H9 (cell line): ENCODE data around the gene SH3RF3. TPM values are rescaled to one million over a fixed set of nuclear protein-coding genes. Genes with fewer than 3 reads are reported as not detected.

Source experiments
- DNase-seq: peaks from one replicate; pipeline ENCODE4 v3.0.0-alpha.2; 2017
- H2AFZ ChIP-seq: one replicate; pipeline ENCODE4 v1.6.1; 2013; ENCODE audit warnings: mild to moderate bottlenecking, low read length, control low read depth, moderate library complexity
- H2AK5ac ChIP-seq: 2 replicates; pipeline ENCODE4 v1.6.1; 2013; ENCODE audit warnings: low read length, control low read depth, mixed read lengths; ENCODE audit not compliant: insufficient read length
- H2BK120ac ChIP-seq: one replicate; pipeline ENCODE4 v1.6.1; 2013; ENCODE audit warnings: low read depth, mild to moderate bottlenecking, low read length, control low read depth, inconsistent platforms; ENCODE audit not compliant: poor library complexity, severe bottlenecking
- H2BK12ac ChIP-seq: 2 replicates; pipeline ENCODE4 v1.6.1; 2013; ENCODE audit warnings: low read length, control low read depth, mixed read lengths, low read depth; ENCODE audit not compliant: insufficient read length
- H2BK15ac ChIP-seq: 2 replicates; pipeline ENCODE4 v1.6.1; 2013; ENCODE audit warnings: low read depth, low read length, control low read depth
- H2BK20ac ChIP-seq: one replicate; pipeline ENCODE4 v1.6.1; 2013; ENCODE audit warnings: low read depth, mild to moderate bottlenecking, low read length, control low read depth, inconsistent platforms; ENCODE audit not compliant: poor library complexity, severe bottlenecking
- H2BK5ac ChIP-seq: 2 replicates; pipeline ENCODE4 v1.6.1; 2013; ENCODE audit warnings: low read length, control low read depth, mixed read lengths; ENCODE audit not compliant: insufficient read length
- H3K14ac ChIP-seq: 2 replicates; pipeline ENCODE4 v1.6.1; 2013; ENCODE audit warnings: low read length, control low read depth; ENCODE audit not compliant: insufficient read depth
- H3K18ac ChIP-seq: 2 replicates; pipeline ENCODE4 v1.6.1; 2013; ENCODE audit warnings: low read depth, mild to moderate bottlenecking, mixed read lengths, low read length, control low read depth; ENCODE audit not compliant: insufficient read length
- H3K23ac ChIP-seq: 2 replicates; pipeline ENCODE4 v1.6.1; 2013; ENCODE audit warnings: low read length, control low read depth, mixed read lengths, low read depth; ENCODE audit not compliant: insufficient read length
- H3K23me2 ChIP-seq: 2 replicates; pipeline ENCODE4 v1.6.1; 2013; ENCODE audit warnings: low read depth, mild to moderate bottlenecking, mixed read lengths, low read length, control low read depth; ENCODE audit not compliant: insufficient read length, poor library complexity, severe bottlenecking
- H3K27ac ChIP-seq: 2 replicates; pipeline ENCODE4 v1.5.1; 2013; ENCODE audit warnings: low read length, control low read depth, mixed read lengths, low read depth; ENCODE audit not compliant: insufficient read length
- H3K27me3 ChIP-seq: 2 replicates; pipeline ENCODE4 v1.6.1; 2013; ENCODE audit warnings: low read length, control low read depth, inconsistent platforms; ENCODE audit not compliant: insufficient read depth
- H3K4ac ChIP-seq: 2 replicates; pipeline ENCODE4 v1.6.1; 2013; ENCODE audit warnings: low read depth, mild to moderate bottlenecking, control low read depth, inconsistent platforms, low read length, moderate library complexity
- H3K4me1 ChIP-seq: 2 replicates; pipeline ENCODE4 v1.6.1; 2013; ENCODE audit warnings: low read length, control low read depth, inconsistent platforms; ENCODE audit not compliant: insufficient read depth
- H3K4me2 ChIP-seq: 2 replicates; pipeline ENCODE4 v1.6.1; 2013; ENCODE audit warnings: low read length, control low read depth, mixed read lengths; ENCODE audit not compliant: insufficient read length, insufficient read depth
- H3K56ac ChIP-seq: 2 replicates; pipeline ENCODE4 v1.6.1; 2013; ENCODE audit warnings: low read depth, mild to moderate bottlenecking, mixed read lengths, low read length, control low read depth; ENCODE audit not compliant: insufficient read length
- H3K79me1 ChIP-seq: 2 replicates; pipeline ENCODE4 v1.6.1; 2013; ENCODE audit warnings: low read depth, mild to moderate bottlenecking, moderate library complexity, low read length, control low read depth, inconsistent platforms; ENCODE audit not compliant: insufficient read depth, poor library complexity, severe bottlenecking
- H3K79me2 ChIP-seq: 2 replicates; pipeline ENCODE4 v1.6.1; 2013; ENCODE audit warnings: low read length, control low read depth, inconsistent platforms; ENCODE audit not compliant: insufficient read depth
- H3K9ac ChIP-seq: 2 replicates; pipeline ENCODE4 v1.6.1; 2013; ENCODE audit warnings: low read length, control low read depth, mixed read lengths; ENCODE audit not compliant: insufficient read length; ENCODE audit errors: extremely low read depth
- H3K9me3 ChIP-seq: one replicate; pipeline ENCODE4 v1.6.1; 2013; ENCODE audit warnings: low read depth, low read length, inconsistent platforms; ENCODE audit not compliant: control insufficient read depth
- H3T11ph ChIP-seq: one replicate; pipeline ENCODE4 v1.6.1; 2013; ENCODE audit warnings: mild to moderate bottlenecking, low read length, control low read depth, inconsistent platforms
- H4K20me1 ChIP-seq: one replicate; pipeline ENCODE4 v1.6.1; 2013; ENCODE audit not compliant: control insufficient read depth, insufficient read length, insufficient read depth
- H4K5ac ChIP-seq: 2 replicates; pipeline ENCODE4 v1.6.1; 2013; ENCODE audit warnings: low read depth, mild to moderate bottlenecking, mixed read lengths, low read length, control low read depth; ENCODE audit not compliant: insufficient read length
- H4K8ac ChIP-seq: replicated peaks from 2 replicates; pipeline ENCODE4 v1.6.1; 2013; ENCODE audit warnings: low read length, control low read depth, mixed read lengths, low read depth; ENCODE audit not compliant: insufficient read length
- H4K91ac ChIP-seq: 2 replicates; pipeline ENCODE4 v1.6.1; 2013; ENCODE audit warnings: low read depth, mild to moderate bottlenecking, moderate library complexity, mixed read lengths, low read length, control low read depth; ENCODE audit not compliant: insufficient read length
- H3K27ac Mint-ChIP-seq, 3 experiments: 2 replicates in 2 of 3; 3 replicates in 1 of 3; pipeline ENCODE4 v1.8.0; 2020 to 2021; ENCODE audit warnings: mixed read lengths in 3 of 3, mild to moderate bottlenecking in 1 of 3, moderate library complexity in 1 of 3
- H3K27me3 Mint-ChIP-seq: 2 replicates; pipeline ENCODE4 v1.8.0; 2021; ENCODE audit warnings: low read depth, mild to moderate bottlenecking, moderate library complexity, mixed read lengths
- H3K36me3 Mint-ChIP-seq, 3 experiments: 2 replicates in 2 of 3; 3 replicates in 1 of 3; pipeline ENCODE4 v1.8.0; 2020 to 2021; ENCODE audit warnings: low read depth in 3 of 3, mixed read lengths in 3 of 3; ENCODE audit not compliant: insufficient read depth in 1 of 3
- H3K4me1 Mint-ChIP-seq, 2 experiments: 2 replicates each; pipeline ENCODE4 v1.8.0; 2020; ENCODE audit warnings: mixed read lengths in 2 of 2
- H3K4me3 Mint-ChIP-seq, 2 experiments: 2 replicates in 1 of 2; 3 replicates in 1 of 2; pipeline ENCODE4 v1.8.0; 2020 to 2021; ENCODE audit warnings: mild to moderate bottlenecking in 2 of 2, mixed read lengths in 2 of 2, moderate library complexity in 1 of 2
- H3K9me3 Mint-ChIP-seq, 2 experiments: 2 replicates in 1 of 2; 3 replicates in 1 of 2; pipeline ENCODE4 v1.8.0; 2020; ENCODE audit warnings: mild to moderate bottlenecking in 2 of 2, mixed read lengths in 2 of 2, moderate library complexity in 1 of 2
- CTCF ChIP-seq: fragments of 200-600 bp; sonication (generic); conservative IDR thresholded peaks from 3 replicates; pipeline ENCODE4 v1.8.0; 2021; ENCODE audit warnings: antibody characterized with exemption, mild to moderate bottlenecking
- WGBS: extraction: QIAGEN DNeasy Blood & Tissue Kit; methylation state at CpG from one replicate; pipeline ENCODE4 v1.1.7; 2013; ENCODE audit warnings: missing lambda C conversion rate, low lambda C conversion rate, mixed read lengths; ENCODE audit not compliant: insufficient read length; ENCODE audit errors: extremely low coverage; 5-methylcytosine and 5-hydroxymethylcytosine counted together
- total RNA-seq: library from RNA; stranded (reverse); gene quantifications from 2 replicates; pipeline ENCODE4 v1.2.1, GENCODE V29; 2021

SH3RF3 gene
- total RNA-seq, 1 experiment from 2014 or later, result 0.46 TPM

DNA sequence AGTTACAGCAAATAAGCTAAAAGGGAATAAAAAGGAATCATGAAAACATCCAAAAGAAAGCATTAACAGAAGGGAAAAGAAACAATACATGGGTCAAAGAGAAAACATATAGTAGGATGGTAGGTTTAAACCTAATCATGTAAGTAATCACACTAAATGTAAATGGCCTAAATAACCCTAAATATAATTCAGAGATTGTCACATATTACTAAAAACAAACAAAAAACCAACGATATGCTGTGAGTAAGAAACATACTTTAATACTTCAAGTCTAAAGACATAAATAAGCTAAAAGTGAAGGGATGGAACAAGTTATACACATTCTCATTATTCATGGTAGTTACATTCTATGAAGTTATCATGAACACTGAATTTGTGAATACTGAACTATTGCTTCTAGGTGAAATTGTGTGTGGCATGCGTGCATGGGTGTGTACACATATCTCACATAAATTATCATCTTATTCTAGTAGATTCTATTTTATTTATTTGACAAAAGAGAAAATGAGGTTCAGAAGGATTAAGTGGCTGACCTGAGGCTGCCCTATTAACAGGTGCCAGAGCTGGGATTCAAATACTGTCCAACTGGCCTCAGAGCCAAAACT is 313.8 kb downstream of the SH3RF3 start:
- no peak overlapping the region for H2BK120ac ChIP-seq
- no peaks in the 10 kb centered on the region for H3K79me2 ChIP-seq
- no peaks in the 10 kb centered on the region for H3K23me2 ChIP-seq
- H3K14ac ChIP-seq, result no peak overlapping the region
- Mint-ChIP-seq H3K27ac (no peak overlapping the region), H3K27me3 (peaks cover 4% of the 10 kb centered on the region), H3K4me1 (peaks cover 4 to 8% of the 10 kb centered on the region in 2 experiments; a peak in 3 of 4 replicates), H3K4me3 (no peak overlapping the region), H3K36me3 (peaks cover 7 to 24% (median 14%) of the 10 kb centered on the region in 3 experiments), H3K9me3 (peaks cover 42 to 46% of the 10 kb centered on the region in 2 experiments)
- H3K4me2 ChIP-seq, result no peak overlapping the region
- DNase-seq, result no peak
- no peak overlapping the region for H3T11ph ChIP-seq
- no peak overlapping the region for H2AK5ac ChIP-seq
- no peak overlapping the region for H3K23ac ChIP-seq
- H3K4ac ChIP-seq, result no peak overlapping the region
- no peak overlapping the region for H2AFZ ChIP-seq
- no peak for TF ChIP-seq CTCF
- H4K20me1 ChIP-seq, result no peaks in the 10 kb centered on the region
- H3K27me3 ChIP-seq, result no peaks in the 10 kb centered on the region
- no peaks in the 10 kb centered on the region for H3K79me1 ChIP-seq
- H2BK5ac ChIP-seq, result no peak overlapping the region
- no peaks in the 10 kb centered on the region for H3K4me1 ChIP-seq
- no peak overlapping the region for H2BK20ac ChIP-seq
- no peak overlapping the region for H3K9ac ChIP-seq
- no peak overlapping the region for H4K5ac ChIP-seq
- no peak overlapping the region for H2BK15ac ChIP-seq
- no peak overlapping the region for H4K8ac ChIP-seq
- H3K18ac ChIP-seq, result no peak overlapping the region
- no peak overlapping the region for H2BK12ac ChIP-seq
- H3K27ac ChIP-seq, result no peak overlapping the region
- no CpG with 5 or more reads among the region's 2 CpGs for WGBS
- peaks cover 5% of the 10 kb centered on the region for H3K9me3 ChIP-seq
- no peak overlapping the region for H3K56ac ChIP-seq
- H4K91ac ChIP-seq, result no peak overlapping the region
